Measurements from ENCODE around the gene TRUB2. TPM values are rescaled to one million over a fixed set of nuclear protein-coding genes. Genes with fewer than 3 reads are reported as not detected.

Gene TRUB2
- total and polyA plus RNA-seq, 3 experiments from 2014 or later = 23.6 to 50.4 (median 48.8) TPM

DNA sequence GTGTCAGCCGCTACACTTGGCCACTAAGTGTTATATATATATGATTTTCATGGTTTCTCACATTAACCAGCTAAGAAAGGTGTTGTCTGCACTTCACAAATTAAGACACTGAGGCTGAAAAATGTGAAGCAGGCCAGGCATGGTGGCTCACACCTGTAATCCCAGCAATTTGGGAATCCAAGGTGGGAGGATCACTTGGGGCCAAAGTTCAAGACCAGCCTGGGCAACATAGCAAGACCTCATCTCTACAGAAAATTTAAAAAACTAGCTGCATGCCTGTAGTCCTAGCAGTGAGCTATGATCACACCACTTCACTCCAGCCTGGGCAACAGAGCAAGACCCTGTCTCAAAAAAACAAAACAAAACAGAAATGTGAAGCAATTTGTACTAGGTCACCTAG is 2.2 kb upstream of the TRUB2 start:
- ChIA-PET POLR2A (no interaction called here), CTCF (interaction anchor here (1.2 to 1.3 kb wide), 2 partner anchors 15 to 47 kb away, joined by 3 to 4 read pairs; partner anchors contain the start of gene URM1)
- no peak for DNase-seq
- peaks cover 29% of the 10 kb centered on the region for H3K4me1 ChIP-seq (ENCODE audit: insufficient read depth, low read length)
- no peak overlapping the region for H3K4me3 ChIP-seq (ENCODE audit: low read length)
- H3K27ac Mint-ChIP-seq = peak overlapping the region in 7 of 8 donors; percentile 8 to 96 (median 47)
- no peaks in the 10 kb centered on the region for H3K9me3 Mint-ChIP-seq
- H3K27me3 Mint-ChIP-seq = no peaks in the 10 kb centered on the region
- no peak overlapping the region for H3K27ac ChIP-seq (ENCODE audit: low read depth, low read length)
- peaks cover 17% of the 10 kb centered on the region for H3K36me3 ChIP-seq (ENCODE audit: insufficient read depth, low read length)
- H3K4me3 Mint-ChIP-seq = peak overlapping the region; percentile 15 to 96 (median 53)
- peaks cover 0 to 48% (median 3%) of the 10 kb centered on the region in 3 donors for H3K36me3 Mint-ChIP-seq
- peaks cover 29 to 44% (median 34%) of the 10 kb centered on the region in 3 donors for H3K4me1 Mint-ChIP-seq
- no peaks in the 10 kb centered on the region for H3K9me3 ChIP-seq (ENCODE audit: low read length)
- no peaks in the 10 kb centered on the region for H3K27me3 ChIP-seq (ENCODE audit: insufficient read depth, low read length, poor library complexity, severe bottlenecking)

DNA sequence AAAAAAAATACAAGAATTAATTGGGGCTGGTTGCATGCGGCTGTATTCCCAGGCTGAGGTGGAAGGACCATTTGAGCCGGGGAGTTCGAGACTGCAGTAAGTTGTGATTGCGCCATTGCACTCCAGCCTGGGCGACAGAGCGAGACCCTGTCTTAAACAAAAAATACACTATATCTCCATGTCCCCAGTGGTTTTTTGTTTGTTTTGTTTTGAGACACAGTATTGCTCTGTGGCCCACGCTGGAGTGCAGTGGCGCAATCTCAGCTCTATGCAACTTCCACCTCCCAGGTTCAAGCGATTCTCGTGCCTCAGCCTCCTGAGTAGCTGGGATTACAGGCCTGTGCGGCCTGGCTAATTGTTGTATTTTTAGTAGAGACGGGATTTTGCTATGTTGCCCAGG is 1.5 kb upstream of the TRUB2 start:
- Histone ChIP-seq H3K27me3 (ENCODE audit: insufficient read depth, low read length, poor library complexity, severe bottlenecking) (no peaks in the 10 kb centered on the region), H3K4me3 (ENCODE audit: low read length) (peak overlapping the region; percentile 81), H3K27ac (ENCODE audit: low read depth, low read length) (peak overlapping the region; percentile 85), H3K36me3 (ENCODE audit: insufficient read depth, low read length) (peaks cover 17% of the 10 kb centered on the region), H3K9me3 (ENCODE audit: low read length) (no peaks in the 10 kb centered on the region), H3K4me1 (ENCODE audit: insufficient read depth, low read length) (peaks cover 29% of the 10 kb centered on the region)
- H3K36me3 Mint-ChIP-seq = peaks cover 0 to 48% (median 3%) of the 10 kb centered on the region in 3 donors
- DNase-seq = no peak
- peak overlapping the region in 7 of 8 donors; percentile 68 to 100 (median 96) for H3K27ac Mint-ChIP-seq
- ChIA-PET CTCF (no interaction called here), POLR2A (no interaction called here)
- H3K27me3 Mint-ChIP-seq = no peaks in the 10 kb centered on the region
- H3K4me3 Mint-ChIP-seq = peak overlapping the region; percentile 91 to 99 (median 96)
- peaks cover 29 to 44% (median 34%) of the 10 kb centered on the region in 3 donors for H3K4me1 Mint-ChIP-seq
- H3K9me3 Mint-ChIP-seq = no peaks in the 10 kb centered on the region

DNA sequence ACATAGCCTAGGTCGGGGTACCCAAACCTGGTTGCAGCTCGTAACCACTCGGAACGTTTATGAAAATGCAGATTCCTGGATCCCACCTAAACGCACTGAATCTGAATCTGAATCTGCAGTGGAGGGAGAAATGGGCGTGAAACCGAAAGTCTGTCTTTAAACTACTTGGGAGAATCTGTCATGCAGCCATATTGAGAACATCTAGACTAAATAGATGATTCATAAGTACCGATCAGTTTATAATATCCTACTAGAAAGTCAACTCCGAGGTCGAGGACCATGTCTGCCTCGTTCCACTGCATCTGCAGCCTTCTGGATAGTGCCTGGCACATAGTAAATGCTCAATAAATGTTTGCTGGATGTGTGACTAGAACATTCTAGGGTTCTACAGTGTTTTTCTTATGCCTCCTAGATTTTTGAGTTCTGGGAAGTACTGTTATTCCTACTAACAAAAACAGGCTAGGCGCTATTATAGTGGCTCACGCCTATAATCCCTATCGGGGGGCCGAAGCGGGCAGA is 1.0 kb upstream of the TRUB2 start:
- peaks cover 0 to 45% (median 0%) of the 10 kb centered on the region in 3 donors for H3K36me3 Mint-ChIP-seq
- H3K4me3 Mint-ChIP-seq = peak overlapping the region; percentile 91 to 99 (median 96)
- Histone ChIP-seq H3K27me3 (ENCODE audit: insufficient read depth, low read length, poor library complexity, severe bottlenecking) (no peaks in the 10 kb centered on the region), H3K4me1 (ENCODE audit: insufficient read depth, low read length) (peaks cover 29% of the 10 kb centered on the region), H3K9me3 (ENCODE audit: low read length) (no peaks in the 10 kb centered on the region), H3K36me3 (ENCODE audit: insufficient read depth, low read length) (peaks cover 17% of the 10 kb centered on the region), H3K27ac (ENCODE audit: low read depth, low read length) (peak overlapping the region; percentile 85), H3K4me3 (ENCODE audit: low read length) (peak overlapping the region; percentile 81)
- peak overlapping the region; percentile 85 to 100 (median 96) for H3K27ac Mint-ChIP-seq
- no peak for DNase-seq
- ChIA-PET POLR2A (no interaction called here), CTCF (no interaction called here)
- no peaks in the 10 kb centered on the region for H3K9me3 Mint-ChIP-seq
- no peaks in the 10 kb centered on the region for H3K27me3 Mint-ChIP-seq
- H3K4me1 Mint-ChIP-seq = peaks cover 29 to 44% (median 34%) of the 10 kb centered on the region in 3 donors

DNA sequence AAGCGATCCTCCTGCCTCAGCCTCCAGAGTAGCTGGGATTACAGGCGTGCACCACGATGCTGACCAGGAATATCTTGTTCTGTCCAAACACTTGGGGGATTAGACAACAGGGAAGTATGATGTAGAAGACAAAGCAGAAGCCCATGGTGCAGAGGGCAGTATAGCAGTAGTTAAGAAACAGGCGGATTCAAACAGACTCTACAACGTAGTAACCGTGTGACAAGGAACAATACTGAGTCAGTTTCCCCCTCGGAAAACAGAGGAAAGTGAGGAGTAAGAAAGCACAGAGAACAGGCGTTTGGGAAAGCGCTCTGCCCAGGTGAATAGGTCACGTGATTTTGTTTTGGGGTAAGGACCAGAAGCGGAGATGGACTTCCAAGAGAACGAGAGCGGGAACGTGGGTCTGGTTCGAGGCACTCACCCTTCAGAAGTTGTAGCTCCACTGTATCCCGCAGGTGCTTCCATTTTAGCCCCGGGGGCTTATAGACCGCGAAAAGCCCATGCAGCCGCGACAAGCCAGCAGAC is 306 bp downstream of the TRUB2 start:
- POLR2A ChIA-PET = no interaction called here
- Mint-ChIP-seq H3K4me3 (peak overlapping the region; percentile 91 to 99 (median 96)), H3K27me3 (no peaks in the 10 kb centered on the region), H3K36me3 (peaks cover 0 to 47% (median 0%) of the 10 kb centered on the region in 3 donors), H3K27ac (peak overlapping the region; percentile 95 to 100 (median 98)), H3K9me3 (no peaks in the 10 kb centered on the region), H3K4me1 (peaks cover 31 to 44% (median 34%) of the 10 kb centered on the region in 3 donors)
- H3K27ac ChIP-seq (ENCODE audit: low read depth, low read length) = peak overlapping the region; percentile 85
- no peaks in the 10 kb centered on the region for H3K9me3 ChIP-seq (ENCODE audit: low read length)
- peak overlapping the region; percentile 81 for H3K4me3 ChIP-seq (ENCODE audit: low read length)
- CTCF ChIA-PET = interaction anchor here (0.9 to 1.3 kb wide), 2 partner anchors 13 to 19 kb away, joined by 3 to 4 read pairs; no protein-coding TSS in a partner anchor
- no peak for DNase-seq
- no peaks in the 10 kb centered on the region for H3K27me3 ChIP-seq (ENCODE audit: insufficient read depth, low read length, poor library complexity, severe bottlenecking)
- H3K4me1 ChIP-seq (ENCODE audit: insufficient read depth, low read length) = peaks cover 29% of the 10 kb centered on the region
- peaks cover 20% of the 10 kb centered on the region for H3K36me3 ChIP-seq (ENCODE audit: insufficient read depth, low read length)

DNA sequence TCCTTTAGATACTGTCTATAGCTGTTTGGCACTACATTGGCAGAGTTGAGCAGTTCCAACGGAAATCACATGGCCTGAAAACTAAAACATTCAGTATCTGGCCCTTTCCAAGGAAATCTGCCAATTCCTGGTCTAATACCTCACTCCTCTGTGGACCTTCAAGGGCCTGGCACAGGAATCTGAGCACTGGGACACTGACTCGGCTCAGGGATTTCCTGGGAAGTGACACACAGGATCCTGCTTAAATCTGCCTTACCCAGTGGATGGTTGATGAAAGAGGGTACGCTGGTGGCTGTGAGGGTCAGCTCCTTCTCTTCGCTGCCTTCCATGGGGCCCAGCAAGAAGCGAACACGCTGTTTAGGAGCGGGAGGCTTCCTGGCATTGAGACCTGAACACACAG is 904 bp downstream of the TRUB2 start:
- Histone ChIP-seq H3K27ac (ENCODE audit: low read depth, low read length) (peak overlapping the region; percentile 85), H3K4me1 (ENCODE audit: insufficient read depth, low read length) (peaks cover 29% of the 10 kb centered on the region), H3K4me3 (ENCODE audit: low read length) (peak overlapping the region; percentile 81), H3K36me3 (ENCODE audit: insufficient read depth, low read length) (peaks cover 26% of the 10 kb centered on the region), H3K27me3 (ENCODE audit: insufficient read depth, low read length, poor library complexity, severe bottlenecking) (no peaks in the 10 kb centered on the region), H3K9me3 (ENCODE audit: low read length) (no peaks in the 10 kb centered on the region)
- ChIA-PET CTCF (interaction anchor here (0.9 to 1.3 kb wide), 2 partner anchors 12 to 20 kb away, joined by 3 to 4 read pairs; no protein-coding TSS in a partner anchor), POLR2A (no interaction called here)
- H3K27ac Mint-ChIP-seq = peak overlapping the region in 4 of 8 donors; percentile 15 to 100 (median 96)
- peaks cover 0 to 52% (median 2%) of the 10 kb centered on the region in 3 donors for H3K36me3 Mint-ChIP-seq
- no peak for DNase-seq
- H3K9me3 Mint-ChIP-seq = no peaks in the 10 kb centered on the region
- no peaks in the 10 kb centered on the region for H3K27me3 Mint-ChIP-seq
- peak overlapping the region in 5 of 7 donors; percentile 91 to 98 (median 96) for H3K4me3 Mint-ChIP-seq
- peaks cover 31 to 44% (median 34%) of the 10 kb centered on the region in 3 donors for H3K4me1 Mint-ChIP-seq

DNA sequence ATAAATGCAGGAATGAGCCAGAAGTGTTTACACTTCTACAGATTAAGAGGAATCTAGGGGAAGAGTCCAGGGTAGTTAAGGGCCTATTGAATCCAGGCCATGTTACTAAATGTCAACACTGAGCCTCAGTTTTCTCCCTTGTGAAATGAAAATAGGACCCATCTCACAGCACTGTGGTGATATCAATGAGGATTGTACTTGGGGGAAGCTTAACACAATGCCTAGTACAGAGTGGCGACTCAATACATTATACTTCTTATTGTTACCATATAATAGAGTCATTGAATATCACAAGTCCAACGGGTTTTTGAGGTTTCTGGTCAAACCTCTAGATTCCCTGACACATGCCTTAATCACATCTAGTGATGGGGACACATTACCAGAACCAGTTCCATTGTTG is 4.6 kb downstream of the TRUB2 start:
- DNase-seq = no peak

DNA sequence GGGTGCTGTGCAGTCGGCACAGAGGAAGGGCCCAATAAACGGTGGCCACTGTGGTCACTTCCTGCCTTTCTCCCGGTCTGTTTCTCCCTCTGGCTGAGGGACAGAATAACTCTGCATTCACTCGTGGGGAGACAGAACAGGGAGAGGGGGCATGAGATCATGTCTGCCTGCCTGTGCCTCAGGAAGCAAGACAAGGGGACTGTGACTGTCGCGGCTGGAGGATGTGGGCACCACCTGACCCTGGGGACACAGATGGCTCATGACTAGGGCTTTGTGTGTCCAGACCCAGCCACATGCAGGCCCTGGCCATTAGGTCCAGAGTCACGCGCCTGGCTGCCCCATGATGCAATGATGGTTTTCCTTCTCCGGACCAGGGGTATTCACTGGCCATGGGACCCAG is 5.8 kb downstream of the TRUB2 start:
- Histone ChIP-seq H3K27me3 (ENCODE audit: insufficient read depth, low read length, poor library complexity, severe bottlenecking) (no peaks in the 10 kb centered on the region), H3K36me3 (ENCODE audit: insufficient read depth, low read length) (peaks cover 42% of the 10 kb centered on the region), H3K4me3 (ENCODE audit: low read length) (no peak overlapping the region), H3K27ac (ENCODE audit: low read depth, low read length) (no peak overlapping the region), H3K4me1 (ENCODE audit: insufficient read depth, low read length) (peaks cover 4% of the 10 kb centered on the region), H3K9me3 (ENCODE audit: low read length) (no peaks in the 10 kb centered on the region)
- Mint-ChIP-seq H3K36me3 (peaks cover 0 to 47% (median 2%) of the 10 kb centered on the region in 3 donors), H3K9me3 (no peaks in the 10 kb centered on the region), H3K27me3 (no peaks in the 10 kb centered on the region), H3K27ac (no peak overlapping the region), H3K4me3 (no peak overlapping the region), H3K4me1 (peaks cover under 1 to 2% (median 1%) of the 10 kb centered on the region in 3 donors)
- ChIA-PET POLR2A (no interaction called here), CTCF (no interaction called here)
- no peak for DNase-seq

More for the DNA sequence above, 4.6 kb downstream of the TRUB2 start:
- H3K27me3 Mint-ChIP-seq = no peaks in the 10 kb centered on the region
- Histone ChIP-seq H3K27ac (ENCODE audit: low read depth, low read length) (no peak overlapping the region), H3K4me1 (ENCODE audit: insufficient read depth, low read length) (peaks cover 9% of the 10 kb centered on the region), H3K4me3 (ENCODE audit: low read length) (no peak overlapping the region), H3K36me3 (ENCODE audit: insufficient read depth, low read length) (peaks cover 40% of the 10 kb centered on the region), H3K9me3 (ENCODE audit: low read length) (no peaks in the 10 kb centered on the region), H3K27me3 (ENCODE audit: insufficient read depth, low read length, poor library complexity, severe bottlenecking) (no peaks in the 10 kb centered on the region)
- H3K4me3 Mint-ChIP-seq = peak overlapping the region in 1 of 7 donors; percentile 68
- no peaks in the 10 kb centered on the region for H3K9me3 Mint-ChIP-seq
- H3K4me1 Mint-ChIP-seq = peaks cover 8 to 13% (median 13%) of the 10 kb centered on the region in 3 donors
- H3K36me3 Mint-ChIP-seq = peaks cover 0 to 54% (median 2%) of the 10 kb centered on the region in 3 donors
- ChIA-PET POLR2A (no interaction called here), CTCF (no interaction called here)
- H3K27ac Mint-ChIP-seq = peak overlapping the region in 1 of 8 donors; percentile 65

DNA sequence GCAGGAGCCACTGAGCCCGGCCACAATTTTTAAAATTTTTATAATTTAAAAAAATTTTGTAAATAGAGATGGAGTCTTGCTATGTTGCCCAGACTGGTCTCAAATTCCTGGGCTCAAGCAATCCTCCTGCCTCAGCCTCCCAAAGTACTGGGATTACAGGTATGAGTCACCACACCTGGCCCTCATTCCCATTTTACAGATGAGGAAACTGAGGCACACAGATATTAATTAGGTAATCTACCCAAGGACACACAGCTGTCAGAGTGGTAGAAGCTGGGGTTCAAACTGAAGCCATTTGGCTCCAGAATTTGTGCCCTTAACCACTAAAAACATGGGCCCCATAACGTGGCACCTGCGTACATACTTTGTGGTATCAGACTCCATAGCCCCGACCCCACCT is 7.5 kb downstream of the TRUB2 start:
- H3K4me1 Mint-ChIP-seq = peaks cover 0 to 2% (median 0%) of the 10 kb centered on the region in 3 donors
- no peak overlapping the region for H3K4me3 Mint-ChIP-seq
- no peaks in the 10 kb centered on the region for H3K9me3 Mint-ChIP-seq
- no peak for DNase-seq
- Histone ChIP-seq H3K4me3 (ENCODE audit: low read length) (no peak overlapping the region), H3K27ac (ENCODE audit: low read depth, low read length) (no peak overlapping the region), H3K36me3 (ENCODE audit: insufficient read depth, low read length) (peaks cover 50% of the 10 kb centered on the region), H3K27me3 (ENCODE audit: insufficient read depth, low read length, poor library complexity, severe bottlenecking) (no peaks in the 10 kb centered on the region), H3K9me3 (ENCODE audit: low read length) (no peaks in the 10 kb centered on the region), H3K4me1 (ENCODE audit: insufficient read depth, low read length) (no peaks in the 10 kb centered on the region)
- H3K36me3 Mint-ChIP-seq = peaks cover 0 to 64% (median 2%) of the 10 kb centered on the region in 3 donors
- H3K27ac Mint-ChIP-seq = no peak overlapping the region
- ChIA-PET CTCF (no interaction called here), POLR2A (no interaction called here)
- H3K27me3 Mint-ChIP-seq = no peaks in the 10 kb centered on the region

Measured in CD8-positive, alpha-beta memory T cell (primary cell).